Peyer's patch (tissue), 4 donors: Measurements from ENCODE around the gene MYO15B. TPM values are rescaled to one million over a fixed set of nuclear protein-coding genes. Genes with fewer than 3 reads are reported as not detected.

ENCODE experiments used
- DNase-seq, 3 donors: peaks; one replicate each; pipeline ENCODE4 v3.0.0-alpha.2; 2017 to 2019
- H3K27ac ChIP-seq, 4 donors: fragments of 200-600 bp; sonication (generic); one replicate each; pipeline ENCODE4 v1.5.1; 2016 to 2019
- H3K27me3 ChIP-seq, 2 donors: fragments of 200-600 bp; sonication (generic); one replicate each; pipeline ENCODE4 v1.5.1; 2019
- H3K36me3 ChIP-seq, 3 donors: fragments of 200-600 bp; sonication (generic); one replicate each; pipeline ENCODE4 v1.5.1; 2016 to 2019
- H3K4me1 ChIP-seq, 4 donors: fragments of 200-600 bp; sonication (generic); one replicate each; pipeline ENCODE4 v1.5.1; 2016 to 2019
- H3K4me3 ChIP-seq, 4 donors: fragments of 200-600 bp; sonication (generic); 1 replicate in 3 of 4; 2 replicates in 1 of 4; pipeline ENCODE4 v1.5.1; 2016 to 2019; ENCODE audit warnings: mild to moderate bottlenecking in 1 of 4
- H3K9me3 ChIP-seq, 4 donors: fragments of 200-600 bp; sonication (generic); one replicate each; pipeline ENCODE4 v1.5.1; 2016 to 2019; ENCODE audit warnings: mild to moderate bottlenecking in 1 of 4
- POLR2A ChIP-seq, 2 donors: fragments of 450-650 bp; IDR thresholded peaks; one replicate each; pipeline ENCODE4 v1.5.1; 2017; ENCODE audit warnings: antibody characterized with exemption in 2 of 2, mild to moderate bottlenecking in 2 of 2, moderate library complexity in 2 of 2
- total RNA-seq, 4 donors: library from RNA; depleted of rRNA; stranded (reverse); fragments of >200 nt; gene quantifications; one replicate each; pipeline ENCODE4 v1.1.0, GENCODE V29; 2016
- TF ChIP-seq, protein P1 (sequence below), 6 experiments: fragments of 450-650 bp in 4 of 6; fragments of 200-600 bp in 2 of 6; sonication (generic) in 1 of 6; IDR thresholded peaks; one replicate each; pipeline ENCODE4 v1.5.1; 2017 to 2019; ENCODE audit warnings: antibody characterized with exemption in 6 of 6, mild to moderate bottlenecking in 3 of 6, moderate library complexity in 1 of 6

Gene MYO15B
- total RNA-seq, 4 donors from 2014 or later, result 552 to 2,671 (median 1,951) TPM

DNA sequence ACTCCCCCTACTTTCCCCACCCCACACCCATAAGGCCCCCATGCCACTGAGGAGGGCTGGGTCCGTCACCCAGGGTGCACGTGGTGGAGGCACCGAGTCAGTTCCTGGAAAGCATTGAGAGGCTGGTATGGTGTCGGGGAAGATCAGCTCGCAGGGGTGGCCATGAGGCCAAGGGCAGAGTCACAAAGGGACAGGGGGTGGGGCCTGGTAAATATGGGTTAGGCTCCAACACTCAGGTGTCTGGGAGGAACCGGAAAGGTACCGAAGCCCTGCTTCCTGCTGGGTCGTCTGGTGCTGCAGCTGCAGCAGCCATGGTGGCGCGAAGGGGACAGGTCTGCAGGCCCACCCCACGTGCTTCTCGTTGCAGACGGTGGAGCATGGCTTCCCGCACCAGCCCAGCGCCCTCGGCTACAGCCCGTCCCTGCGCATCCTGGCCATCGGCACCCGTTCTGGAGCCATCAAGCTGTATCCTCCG is 31.9 kb upstream of the MYO15B start:
- peak in 1 of 3 donors; percentile 62 for DNase-seq
- H3K36me3 ChIP-seq, result peaks cover 0 to 41% (median 0%) of the 10 kb centered on the region in 3 donors
- H3K27me3 ChIP-seq, result no peaks in the 10 kb centered on the region
- H3K4me1 ChIP-seq, result peaks cover 0 to 23% (median 2%) of the 10 kb centered on the region in 4 donors
- no peak overlapping the region for H3K4me3 ChIP-seq
- TF ChIP-seq, protein P1, sequence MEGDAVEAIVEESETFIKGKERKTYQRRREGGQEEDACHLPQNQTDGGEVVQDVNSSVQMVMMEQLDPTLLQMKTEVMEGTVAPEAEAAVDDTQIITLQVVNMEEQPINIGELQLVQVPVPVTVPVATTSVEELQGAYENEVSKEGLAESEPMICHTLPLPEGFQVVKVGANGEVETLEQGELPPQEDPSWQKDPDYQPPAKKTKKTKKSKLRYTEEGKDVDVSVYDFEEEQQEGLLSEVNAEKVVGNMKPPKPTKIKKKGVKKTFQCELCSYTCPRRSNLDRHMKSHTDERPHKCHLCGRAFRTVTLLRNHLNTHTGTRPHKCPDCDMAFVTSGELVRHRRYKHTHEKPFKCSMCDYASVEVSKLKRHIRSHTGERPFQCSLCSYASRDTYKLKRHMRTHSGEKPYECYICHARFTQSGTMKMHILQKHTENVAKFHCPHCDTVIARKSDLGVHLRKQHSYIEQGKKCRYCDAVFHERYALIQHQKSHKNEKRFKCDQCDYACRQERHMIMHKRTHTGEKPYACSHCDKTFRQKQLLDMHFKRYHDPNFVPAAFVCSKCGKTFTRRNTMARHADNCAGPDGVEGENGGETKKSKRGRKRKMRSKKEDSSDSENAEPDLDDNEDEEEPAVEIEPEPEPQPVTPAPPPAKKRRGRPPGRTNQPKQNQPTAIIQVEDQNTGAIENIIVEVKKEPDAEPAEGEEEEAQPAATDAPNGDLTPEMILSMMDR (IDR thresholded peaks at IDR 0.05), result no peak
- no peak for TF ChIP-seq POLR2A (IDR thresholded peaks at IDR 0.05)
- H3K9me3 ChIP-seq, result no peaks in the 10 kb centered on the region
- H3K27ac ChIP-seq, result peak overlapping the region in 2 of 4 donors; percentile 31 to 67

DNA sequence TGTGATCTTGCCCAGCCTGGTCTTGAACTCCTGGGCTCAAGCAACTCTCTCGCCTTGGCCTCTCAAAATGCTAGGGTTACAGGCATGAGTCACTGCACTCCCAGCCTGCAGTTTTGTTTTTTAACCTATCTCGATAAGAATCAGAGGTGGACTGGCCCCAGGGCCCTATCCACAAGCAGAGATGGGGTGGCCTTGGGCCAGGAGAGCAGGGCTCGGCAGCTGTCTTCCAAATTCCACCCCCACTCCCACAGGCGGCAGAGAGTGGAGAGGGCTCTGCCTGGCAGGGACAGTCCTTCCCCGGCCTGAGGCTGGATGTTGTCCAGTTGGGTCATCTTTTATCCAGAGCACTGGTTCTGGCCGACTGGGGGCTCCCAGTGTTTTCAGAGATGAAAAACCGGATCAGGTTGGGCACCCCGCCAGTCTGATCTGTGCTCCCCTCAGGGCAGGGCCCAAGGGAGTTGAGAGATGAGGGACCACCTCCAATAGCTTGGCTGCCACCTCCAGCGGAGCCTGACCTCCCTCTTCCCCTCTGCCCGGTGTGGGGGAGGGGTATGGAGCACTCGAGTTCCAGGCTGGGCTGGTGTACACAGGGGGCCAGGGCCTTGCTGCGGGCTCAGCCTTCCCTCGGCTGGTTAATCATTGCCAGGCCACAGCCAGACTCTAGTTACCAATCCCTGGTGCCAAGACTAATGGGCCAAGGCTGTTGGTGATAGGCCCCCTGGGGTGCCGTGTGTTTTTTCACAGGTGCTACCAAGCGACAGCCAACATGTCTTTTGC is 30.3 kb upstream of the MYO15B start:
- H3K4me1 ChIP-seq, result peaks cover 0 to 23% (median 2%) of the 10 kb centered on the region in 4 donors
- H3K9me3 ChIP-seq, result no peaks in the 10 kb centered on the region
- H3K27ac ChIP-seq, result peak overlapping the region in 3 of 4 donors; percentile 18 to 88 (median 59)
- H3K36me3 ChIP-seq, result peaks cover 0 to 47% (median 0%) of the 10 kb centered on the region in 3 donors
- H3K4me3 ChIP-seq, result no peak overlapping the region
- H3K27me3 ChIP-seq, result no peaks in the 10 kb centered on the region
- peak in 2 of 3 donors; percentile 77 to 84 for DNase-seq
- TF ChIP-seq POLR2A (IDR thresholded peaks at IDR 0.05), result no peak

DNA sequence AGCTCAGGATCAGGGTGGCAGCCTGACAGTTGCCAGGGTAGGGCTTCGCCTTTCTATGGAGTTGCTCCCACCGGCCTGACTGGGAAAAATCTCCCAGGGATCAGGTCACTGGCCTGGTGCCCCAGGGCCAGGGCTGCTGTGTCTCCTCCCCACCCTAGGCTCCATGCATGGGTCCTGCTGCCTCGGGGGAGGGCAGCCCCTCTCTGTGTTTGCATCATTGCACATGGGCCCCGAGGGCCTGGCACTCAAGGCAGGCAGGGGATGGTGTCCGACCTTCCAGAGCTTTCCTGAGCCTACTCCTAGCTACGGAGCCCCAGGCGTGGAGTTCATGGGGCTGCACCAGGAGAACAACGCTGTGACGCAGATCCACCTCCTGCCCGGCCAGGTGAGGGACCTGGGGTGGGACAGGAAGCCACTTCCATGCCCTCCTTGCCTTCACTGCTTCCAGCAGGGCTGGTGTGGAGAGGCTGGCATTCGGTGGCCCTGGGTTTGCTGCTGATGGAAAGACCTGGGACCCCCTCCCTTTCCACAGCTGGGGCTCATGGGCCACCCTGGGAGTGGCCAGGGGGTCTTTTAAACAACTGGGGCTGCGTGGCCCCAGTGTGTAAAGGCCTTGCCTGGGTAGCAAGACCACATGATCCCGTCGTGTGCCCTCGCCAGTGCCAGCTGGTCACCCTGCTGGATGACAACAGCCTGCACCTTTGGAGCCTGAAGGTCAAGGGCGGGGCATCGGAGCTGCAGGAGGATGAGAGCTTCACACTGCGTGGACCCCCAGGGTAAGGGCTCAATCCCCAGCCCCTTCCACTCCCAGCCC is 29.5 kb upstream of the MYO15B start:
- Histone ChIP-seq H3K4me3 (no peak overlapping the region), H3K4me1 (peaks cover 0 to 23% (median 2%) of the 10 kb centered on the region in 4 donors), H3K27me3 (no peaks in the 10 kb centered on the region), H3K27ac (peak overlapping the region in 2 of 4 donors; percentile 59 to 88), H3K9me3 (no peaks in the 10 kb centered on the region), H3K36me3 (peaks cover 0 to 48% (median 0%) of the 10 kb centered on the region in 3 donors)
- DNase-seq, result peak in 1 of 3 donors; percentile 52
- TF ChIP-seq, protein P1 (IDR thresholded peaks at IDR 0.05), result no peak
- peak in 1 of 2 donors; percentile 12 for TF ChIP-seq POLR2A (IDR thresholded peaks at IDR 0.05)

DNA sequence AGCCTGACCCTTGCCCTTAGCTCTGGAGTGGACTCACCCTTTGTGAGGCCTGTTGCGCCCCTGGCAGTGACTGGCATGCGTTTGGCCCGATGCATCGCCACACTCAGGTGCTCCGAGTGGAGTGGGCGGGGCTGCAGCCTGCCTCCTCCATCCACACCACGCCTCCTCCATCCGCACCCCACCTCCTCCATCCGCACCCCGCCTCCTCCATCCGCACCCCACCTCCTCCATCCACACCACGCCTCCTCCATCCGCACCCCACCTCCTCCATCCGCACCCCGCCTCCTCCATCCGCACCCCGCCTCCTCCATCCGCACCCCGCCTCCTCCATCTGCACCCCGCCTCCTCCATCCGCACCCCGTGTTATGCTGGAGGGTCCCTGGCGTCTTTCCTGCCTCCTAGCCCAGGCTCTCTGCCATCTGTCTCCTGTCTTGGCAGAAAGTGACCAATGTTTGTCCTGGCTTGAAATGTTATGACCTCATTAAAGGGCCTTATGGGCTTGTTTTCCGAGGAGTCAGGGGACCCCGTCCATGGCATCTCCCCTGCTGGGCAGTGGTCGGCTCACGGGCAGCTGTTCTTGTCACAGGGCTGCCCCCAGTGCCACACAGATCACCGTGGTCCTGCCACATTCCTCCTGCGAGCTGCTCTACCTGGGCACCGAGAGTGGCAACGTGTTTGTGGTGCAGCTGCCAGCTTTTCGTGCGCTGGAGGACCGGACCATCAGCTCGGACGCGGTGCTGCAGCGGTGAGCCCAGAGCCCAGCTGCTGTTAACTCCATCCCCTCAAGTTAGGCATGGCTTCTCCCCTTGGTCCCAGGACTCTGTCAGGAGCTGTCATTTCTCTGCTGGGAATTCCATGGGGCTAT is 28.7 kb upstream of the MYO15B start:
- H3K27ac ChIP-seq, result no peak overlapping the region
- peaks cover 0 to 52% (median 0%) of the 10 kb centered on the region in 3 donors for H3K36me3 ChIP-seq

DNA sequence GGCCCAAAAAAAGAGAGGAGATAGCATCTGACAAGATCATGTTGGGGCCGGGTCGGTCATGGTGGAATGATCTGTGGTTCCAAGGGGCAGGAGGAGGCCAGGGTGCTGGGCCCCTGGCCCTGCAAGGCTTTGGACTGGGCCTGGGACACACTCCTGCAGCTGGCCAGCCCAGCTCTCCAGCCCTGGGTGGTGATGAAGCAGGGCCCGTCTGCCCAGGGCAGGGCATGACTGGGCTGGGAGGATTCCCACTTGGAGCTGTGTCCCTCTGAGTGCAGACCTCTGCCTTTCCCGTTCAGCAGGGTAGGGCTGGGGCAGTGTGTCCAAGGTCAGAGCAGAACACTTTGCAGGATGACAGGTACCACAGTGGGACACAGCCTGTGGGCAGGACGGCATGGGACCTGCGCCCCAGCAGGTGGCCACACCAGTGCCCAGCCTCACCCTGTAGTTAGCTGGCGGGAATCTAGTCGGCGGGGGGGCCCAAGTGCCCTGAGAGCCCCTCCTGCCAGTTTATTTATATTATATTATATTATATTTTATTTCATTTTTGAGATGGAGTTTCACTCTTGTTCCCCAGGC is 27.6 kb upstream of the MYO15B start:
- H3K4me3 ChIP-seq, result no peak overlapping the region
- peaks cover 0 to 64% (median 0%) of the 10 kb centered on the region in 3 donors for H3K36me3 ChIP-seq
- H3K27ac ChIP-seq, result no peak overlapping the region

More for the DNA sequence above, 28.7 kb upstream of the MYO15B start:
- TF ChIP-seq, protein P1 (IDR thresholded peaks at IDR 0.05), result no peak
- no peak for TF ChIP-seq POLR2A (IDR thresholded peaks at IDR 0.05)
- H3K4me1 ChIP-seq, result peaks cover 0 to 23% (median 2%) of the 10 kb centered on the region in 4 donors
- H3K9me3 ChIP-seq, result no peaks in the 10 kb centered on the region
- no peaks in the 10 kb centered on the region for H3K27me3 ChIP-seq
- DNase-seq, result no peak
- H3K4me3 ChIP-seq, result no peak overlapping the region

More for the DNA sequence above, 27.6 kb upstream of the MYO15B start:
- H3K9me3 ChIP-seq, result no peaks in the 10 kb centered on the region
- H3K27me3 ChIP-seq, result no peaks in the 10 kb centered on the region
- peaks cover 0 to 23% (median 2%) of the 10 kb centered on the region in 4 donors for H3K4me1 ChIP-seq
- no peak for DNase-seq
- TF ChIP-seq, protein P1 (IDR thresholded peaks at IDR 0.05), result no peak
- TF ChIP-seq POLR2A (IDR thresholded peaks at IDR 0.05), result no peak
